Psoas muscle (tissue), 8 donors: Measurements from ENCODE around the gene SUSD4. TPM values are rescaled to one million over a fixed set of nuclear protein-coding genes. Genes with fewer than 3 reads are reported as not detected.
A peak's percentile ranks its signal among the peaks of the same experiment; 100 is the strongest.

Experiments used
- ATAC-seq, 4 donors: fragments of 200-7000 bp; cut with Tn5 transposase; one replicate each; pipeline ENCODE4 v1.9.1; 2020; ENCODE audit warnings: moderate library complexity in 3 of 4, mild to moderate bottlenecking in 2 of 4
- DNase-seq, 2 donors: peaks; one replicate each; pipeline ENCODE4 v3.0.0-alpha.2; 2020
- H3K27ac ChIP-seq: fragments of 200-600 bp; one replicate; pipeline ENCODE4 v1.8.0; 2022
- H3K27me3 ChIP-seq, 3 donors: fragments of 200-600 bp in 1 of 3; one replicate each; pipeline versions ENCODE4 v1.6.1 to v1.8.0; 2013 to 2022; ENCODE audit warnings: low read length in 2 of 3, mild to moderate bottlenecking in 2 of 3, moderate library complexity in 1 of 3; ENCODE audit not compliant: insufficient read depth in 3 of 3
- H3K36me3 ChIP-seq, 2 donors: fragments of 200-600 bp in 1 of 2; one replicate each; pipeline versions ENCODE4 v1.6.1 to v1.8.0; 2013 to 2022; ENCODE audit warnings: low read depth in 1 of 2, mild to moderate bottlenecking in 1 of 2, moderate library complexity in 1 of 2; ENCODE audit not compliant: insufficient read depth in 1 of 2
- H3K4me1 ChIP-seq: fragments of 200-600 bp; one replicate; pipeline ENCODE4 v1.8.0; 2022
- H3K4me3 ChIP-seq: fragments of 200-600 bp; one replicate; pipeline ENCODE4 v1.8.0; 2022; ENCODE audit warnings: mild to moderate bottlenecking
- H3K9me3 ChIP-seq: fragments of 200-600 bp; one replicate; pipeline ENCODE4 v1.8.0; 2022
- CTCF ChIP-seq: fragments of 200-600 bp; IDR thresholded peaks from one replicate; pipeline ENCODE4 v1.8.0; 2022; ENCODE audit warnings: antibody characterized with exemption
- WGBS, 3 donors: extraction: QIAGEN DNeasy Blood & Tissue Kit; methylation state at CpG; one replicate each; pipeline versions ENCODE4 v1.1.6 to v1.1.7; 2013; 5-methylcytosine and 5-hydroxymethylcytosine counted together
- intact Hi-C, 2 donors: fragments of 100-400 bp; cut with DNase I; formaldehyde crosslinking; loops; one replicate each; pipeline versions ENCODE4 v1.11.0 to v1.14.2; 2022
- polyA plus RNA-seq, 3 donors: library from polyadenylated mRNA; stranded (reverse); fragments of 200-250 nt; gene quantifications; one replicate each; pipeline ENCODE4 v1.2.3, GENCODE V29; 2013
- total RNA-seq, 4 donors: library from RNA; stranded (reverse); fragmentation: NEBNext Ultra II Directional in 2 of 4; extraction: Animal tissue kit (Norgen Biotek cat#: 25700) in 2 of 4; gene quantifications; one replicate each; pipeline versions ENCODE4 v1.2.1 to v1.2.4, GENCODE V29; 2021 to 2023
- donor health status: healthy with polysubstance abuse.
- donor health status: DM: no; HTN: no; CAD: no; lungs with moderate emphysema.
- donor health status: Bipolar disorder and iron deficiency.
- donor health status: healthy.
- donor health status: DM: yes; HTN: yes; CAD: no.
- donor health status: DM: no; HTN: no; CAD: no.
- donor health status: DM: no; HTN: no; CAD: no.
- donor health status: DM: yes; HTN: yes; CAD: no.

Gene SUSD4
- total and polyA plus RNA-seq, 7 donors: 0.08 to 3.9 (median 0.21) TPM

GRCh38 chr1:223245983-223246382, 118.0 kb downstream of the SUSD4 start:
- ATAC-seq (no peak), DNase-seq (no peak)
- Histone ChIP-seq H3K36me3 (no peaks in the 10 kb centered on the region), H3K27me3 (no peaks in the 10 kb centered on the region), H3K4me1 (no peaks in the 10 kb centered on the region), H3K4me3 (no peak overlapping the region), H3K27ac (no peak overlapping the region), H3K9me3 (no peaks in the 10 kb centered on the region)
- WGBS, 3 donors: 90 to 94% (median 91%) methylated on average over 7 of the region's 7 CpGs
- no peak for TF ChIP-seq CTCF
- intact Hi-C loops: loop anchor here in 1 of 2 donors (2.0 kb wide), 1 partner anchor 113 kb away; no protein-coding TSS in a partner anchor

- intact Hi-C loops: loop anchor here in 1 of 2 donors (2.0 kb wide), 1 partner anchor 113 kb away; no protein-coding TSS in a partner anchor
- H3K4me1 ChIP-seq: no peaks in the 10 kb centered on the region
- H3K9me3 ChIP-seq: no peaks in the 10 kb centered on the region
- no peaks in the 10 kb centered on the region for H3K36me3 ChIP-seq
- H3K4me3 ChIP-seq: no peak overlapping the region
- no peaks in the 10 kb centered on the region for H3K27me3 ChIP-seq
- no peak for TF ChIP-seq CTCF
- WGBS, 3 donors: 83 to 88% (median 85%) methylated on average over 5 of the region's 5 CpGs
- ATAC-seq (no peak), DNase-seq (no peak)
- H3K27ac ChIP-seq: no peak overlapping the region
Observed at GRCh38 chr1:223245411-223245810, 118.6 kb downstream of the SUSD4 start.

DNA sequence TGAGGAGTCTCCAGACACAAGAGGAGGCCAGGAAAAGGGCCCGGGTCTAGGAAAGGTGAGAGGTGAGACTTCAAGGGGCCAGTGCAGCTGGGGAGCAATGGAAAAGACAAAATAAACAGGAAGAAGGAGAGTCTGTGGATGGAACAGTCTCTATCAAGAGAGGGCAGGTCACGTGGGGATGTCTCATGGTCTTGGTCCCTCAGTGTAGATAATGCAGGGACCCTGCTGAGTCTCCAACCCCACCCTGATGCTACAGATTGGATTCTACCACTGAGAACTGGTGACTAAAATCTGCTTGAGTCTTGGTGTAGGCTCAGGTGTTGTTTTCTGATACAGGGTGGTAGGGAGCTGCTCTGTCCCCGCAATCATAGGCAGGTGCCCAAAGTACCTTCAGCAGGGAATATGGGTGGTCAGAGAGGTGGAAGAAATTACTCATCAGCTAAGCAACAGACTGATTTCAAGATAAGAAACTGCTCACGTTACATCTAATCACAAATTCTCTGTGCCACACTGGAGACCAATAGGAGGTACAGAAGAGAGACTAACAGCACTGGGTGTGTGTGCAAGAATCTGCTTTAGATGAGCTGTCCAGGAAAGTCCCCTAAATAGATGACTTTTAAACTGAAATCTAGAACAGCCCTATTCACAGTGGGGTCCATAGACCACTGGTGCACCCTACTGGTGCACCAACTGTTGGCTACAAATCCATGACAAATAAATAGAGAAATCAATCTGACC, 119.4 kb downstream of the SUSD4 start:
- intact Hi-C loops: loop anchor here in 1 of 2 donors (2.0 kb wide), 1 partner anchor 112 kb away; no protein-coding TSS in a partner anchor
- no peak overlapping the region for H3K4me3 ChIP-seq
- H3K27ac ChIP-seq: no peak overlapping the region
- peak; percentile 37 for TF ChIP-seq CTCF
- H3K9me3 ChIP-seq: no peaks in the 10 kb centered on the region
- no peaks in the 10 kb centered on the region for H3K36me3 ChIP-seq
- 75 to 84% (median 78%) methylated on average over 4 of the region's 4 CpGs for WGBS, 3 donors
- no peaks in the 10 kb centered on the region for H3K4me1 ChIP-seq
- DNase-seq: no peak
- H3K27me3 ChIP-seq: no peaks in the 10 kb centered on the region
- no peak for ATAC-seq

DNA sequence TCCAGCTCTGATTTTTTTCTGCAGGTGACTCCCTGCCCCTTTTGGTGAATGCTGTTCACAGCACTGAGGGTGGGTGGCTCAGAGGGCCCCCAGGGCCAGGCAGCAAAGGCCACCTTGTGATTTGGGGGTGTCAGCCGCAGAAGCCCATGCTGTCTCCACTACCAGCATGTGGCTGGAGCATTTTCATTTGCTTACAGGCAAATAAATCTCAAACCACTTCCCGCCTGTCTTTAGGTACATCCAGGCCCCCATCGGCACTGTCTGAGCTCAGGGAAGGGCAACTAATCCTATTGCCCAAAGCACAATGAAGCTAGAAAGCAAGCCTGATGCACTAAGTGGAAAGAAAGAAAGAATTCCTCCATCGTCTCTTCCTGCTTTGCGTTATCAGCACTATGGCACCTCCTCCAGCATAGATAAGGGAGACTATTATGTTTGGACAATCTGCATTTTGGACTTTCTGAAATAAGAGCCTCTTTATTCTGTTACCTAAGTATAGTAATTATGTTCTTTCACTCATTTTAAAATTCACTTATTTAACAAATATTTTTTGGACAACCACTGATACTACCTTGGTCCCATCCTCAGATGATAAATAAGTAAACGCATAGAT, 120.4 kb downstream of the SUSD4 start:
- TF ChIP-seq CTCF: no peak

More for the DNA sequence above, 120.4 kb downstream of the SUSD4 start:
- ATAC-seq (no peak), DNase-seq (no peak)
- H3K9me3 ChIP-seq: no peaks in the 10 kb centered on the region
- no peaks in the 10 kb centered on the region for H3K4me1 ChIP-seq
- intact Hi-C loops: loop anchor here in 1 of 2 donors (2.0 kb wide), 1 partner anchor 111 kb away; no protein-coding TSS in a partner anchor
- no peaks in the 10 kb centered on the region for H3K27me3 ChIP-seq
- 87 to 89% (median 89%) methylated on average over 6 of the region's 6 CpGs for WGBS, 3 donors
- no peak overlapping the region for H3K4me3 ChIP-seq
- H3K36me3 ChIP-seq: no peaks in the 10 kb centered on the region
- H3K27ac ChIP-seq: no peak overlapping the region
